H1 (cell line): ENCODE data around the gene RELA. TPM values are rescaled to one million over a fixed set of nuclear protein-coding genes. Genes with fewer than 3 reads are reported as not detected.

Experiments used
- KDM1A ChIP-seq: fragments of 200-600, 300-600 bp; sonication (generic); IDR thresholded peaks from 2 replicates; pipeline ENCODE4 v1.7.1; 2016; ENCODE audit warnings: mild to moderate bottlenecking, low read length, borderline replicate concordance
- KDM5A ChIP-seq: fragments of 200-600 bp; IDR thresholded peaks from 2 replicates; pipeline ENCODE4 v1.7.1; 2012; ENCODE audit warnings: mild to moderate bottlenecking, low read length, inconsistent platforms, mixed read lengths
- RNF2 ChIP-seq: fragments of 200-900, 300-1000 bp; sonication (generic); IDR thresholded peaks from 2 replicates; pipeline ENCODE4 v1.7.1; 2016; ENCODE audit warnings: borderline replicate concordance, low read depth, mild to moderate bottlenecking, antibody characterized with exemption, low read length; ENCODE audit not compliant: poor library complexity, severe bottlenecking; ENCODE audit errors: missing control alignments
- SIRT6 ChIP-seq: IDR thresholded peaks from one replicate; pipeline ENCODE4 v1.7.1; 2012; ENCODE audit warnings: low read length, inconsistent platforms
- polyA plus RNA-seq, 7 experiments: library from polyadenylated mRNA; depleted of rRNA in 3 of 7; stranded (reverse) in 5 of 7; unstranded in 2 of 7; fragments of >200 nt in 5 of 7; fragments of 200-250 nt in 2 of 7; gene quantifications; 1 replicate in 5 of 7; 2 replicates in 1 of 7; 4 replicates in 1 of 7; pipeline versions ENCODE4 v1.2.1 to v1.2.3, GENCODE V29; 2011 to 2013; ENCODE audit warnings: missing spikeins in 2 of 7, mixed read lengths in 2 of 7
- total RNA-seq: library from RNA; stranded (reverse); fragmentation: NEBNext Ultra II Directional; extraction: Animal tissue kit (Norgen Biotek cat#: 25700); gene quantifications from 2 replicates; pipeline ENCODE4 v1.2.1, GENCODE V29; 2021
- TF ChIP-seq, protein P1 (sequence below): IDR thresholded peaks from 2 replicates; pipeline ENCODE4 v1.6.1; 2011; ENCODE audit warnings: low read length, improper control_type of control experiment
- TF ChIP-seq, protein P2 (sequence below): fragments of 300-600 bp; sonication (generic); IDR thresholded peaks from 2 replicates; pipeline ENCODE4 v1.7.1; 2012; ENCODE audit warnings: low read length, moderate library complexity, mild to moderate bottlenecking, inconsistent platforms; ENCODE audit not compliant: insufficient replicate concordance

Gene RELA
- total and polyA plus RNA-seq, 2 of the 8 experiments (the other 6 are each of a cell fraction or from before 2014, with no cell fraction given), result 21.9 to 27.5 TPM

DNA sequence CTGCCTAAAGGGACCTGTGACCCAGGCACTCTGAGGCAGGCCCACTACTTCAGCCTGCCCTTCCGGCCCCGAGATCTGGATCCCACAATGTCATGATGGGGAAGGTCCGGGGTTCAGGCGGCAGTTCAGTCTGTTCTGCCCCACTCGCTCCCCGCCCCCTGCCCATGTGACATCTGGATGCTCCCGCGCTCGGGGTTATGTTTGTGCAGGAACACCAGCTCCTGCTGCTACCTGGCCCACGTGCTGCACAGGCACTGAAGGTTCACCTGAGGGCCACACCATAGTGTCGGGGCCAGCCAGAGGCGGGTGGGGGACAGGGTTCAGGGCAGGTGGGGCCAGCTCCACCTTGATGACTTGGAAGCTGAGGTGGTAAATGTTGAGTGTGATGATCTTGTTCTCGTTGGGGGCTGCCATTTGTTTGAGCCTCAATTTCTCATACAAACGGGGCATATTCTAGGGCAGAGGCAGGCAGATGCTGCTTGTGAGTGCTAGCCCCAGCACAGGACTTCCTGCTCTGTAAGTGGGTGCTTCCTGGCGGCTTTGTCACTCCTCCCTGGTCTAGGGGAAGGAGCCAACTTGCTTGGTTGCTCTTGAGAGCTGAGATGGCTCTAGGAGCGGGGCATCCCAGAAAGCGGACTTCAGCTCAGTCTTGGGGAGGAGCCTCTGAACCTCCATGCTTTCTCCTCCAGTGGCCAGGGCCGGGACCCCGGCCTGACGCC lies 29.2 kb downstream of the RELA start (continued):
- TF ChIP-seq SIRT6 (no peak), KDM1A (no peak), KDM5A (no peak), RNF2 (no peak)
- TF ChIP-seq, protein P1, sequence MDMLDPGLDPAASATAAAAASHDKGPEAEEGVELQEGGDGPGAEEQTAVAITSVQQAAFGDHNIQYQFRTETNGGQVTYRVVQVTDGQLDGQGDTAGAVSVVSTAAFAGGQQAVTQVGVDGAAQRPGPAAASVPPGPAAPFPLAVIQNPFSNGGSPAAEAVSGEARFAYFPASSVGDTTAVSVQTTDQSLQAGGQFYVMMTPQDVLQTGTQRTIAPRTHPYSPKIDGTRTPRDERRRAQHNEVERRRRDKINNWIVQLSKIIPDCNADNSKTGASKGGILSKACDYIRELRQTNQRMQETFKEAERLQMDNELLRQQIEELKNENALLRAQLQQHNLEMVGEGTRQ, result no peak
- TF ChIP-seq, protein P2, sequence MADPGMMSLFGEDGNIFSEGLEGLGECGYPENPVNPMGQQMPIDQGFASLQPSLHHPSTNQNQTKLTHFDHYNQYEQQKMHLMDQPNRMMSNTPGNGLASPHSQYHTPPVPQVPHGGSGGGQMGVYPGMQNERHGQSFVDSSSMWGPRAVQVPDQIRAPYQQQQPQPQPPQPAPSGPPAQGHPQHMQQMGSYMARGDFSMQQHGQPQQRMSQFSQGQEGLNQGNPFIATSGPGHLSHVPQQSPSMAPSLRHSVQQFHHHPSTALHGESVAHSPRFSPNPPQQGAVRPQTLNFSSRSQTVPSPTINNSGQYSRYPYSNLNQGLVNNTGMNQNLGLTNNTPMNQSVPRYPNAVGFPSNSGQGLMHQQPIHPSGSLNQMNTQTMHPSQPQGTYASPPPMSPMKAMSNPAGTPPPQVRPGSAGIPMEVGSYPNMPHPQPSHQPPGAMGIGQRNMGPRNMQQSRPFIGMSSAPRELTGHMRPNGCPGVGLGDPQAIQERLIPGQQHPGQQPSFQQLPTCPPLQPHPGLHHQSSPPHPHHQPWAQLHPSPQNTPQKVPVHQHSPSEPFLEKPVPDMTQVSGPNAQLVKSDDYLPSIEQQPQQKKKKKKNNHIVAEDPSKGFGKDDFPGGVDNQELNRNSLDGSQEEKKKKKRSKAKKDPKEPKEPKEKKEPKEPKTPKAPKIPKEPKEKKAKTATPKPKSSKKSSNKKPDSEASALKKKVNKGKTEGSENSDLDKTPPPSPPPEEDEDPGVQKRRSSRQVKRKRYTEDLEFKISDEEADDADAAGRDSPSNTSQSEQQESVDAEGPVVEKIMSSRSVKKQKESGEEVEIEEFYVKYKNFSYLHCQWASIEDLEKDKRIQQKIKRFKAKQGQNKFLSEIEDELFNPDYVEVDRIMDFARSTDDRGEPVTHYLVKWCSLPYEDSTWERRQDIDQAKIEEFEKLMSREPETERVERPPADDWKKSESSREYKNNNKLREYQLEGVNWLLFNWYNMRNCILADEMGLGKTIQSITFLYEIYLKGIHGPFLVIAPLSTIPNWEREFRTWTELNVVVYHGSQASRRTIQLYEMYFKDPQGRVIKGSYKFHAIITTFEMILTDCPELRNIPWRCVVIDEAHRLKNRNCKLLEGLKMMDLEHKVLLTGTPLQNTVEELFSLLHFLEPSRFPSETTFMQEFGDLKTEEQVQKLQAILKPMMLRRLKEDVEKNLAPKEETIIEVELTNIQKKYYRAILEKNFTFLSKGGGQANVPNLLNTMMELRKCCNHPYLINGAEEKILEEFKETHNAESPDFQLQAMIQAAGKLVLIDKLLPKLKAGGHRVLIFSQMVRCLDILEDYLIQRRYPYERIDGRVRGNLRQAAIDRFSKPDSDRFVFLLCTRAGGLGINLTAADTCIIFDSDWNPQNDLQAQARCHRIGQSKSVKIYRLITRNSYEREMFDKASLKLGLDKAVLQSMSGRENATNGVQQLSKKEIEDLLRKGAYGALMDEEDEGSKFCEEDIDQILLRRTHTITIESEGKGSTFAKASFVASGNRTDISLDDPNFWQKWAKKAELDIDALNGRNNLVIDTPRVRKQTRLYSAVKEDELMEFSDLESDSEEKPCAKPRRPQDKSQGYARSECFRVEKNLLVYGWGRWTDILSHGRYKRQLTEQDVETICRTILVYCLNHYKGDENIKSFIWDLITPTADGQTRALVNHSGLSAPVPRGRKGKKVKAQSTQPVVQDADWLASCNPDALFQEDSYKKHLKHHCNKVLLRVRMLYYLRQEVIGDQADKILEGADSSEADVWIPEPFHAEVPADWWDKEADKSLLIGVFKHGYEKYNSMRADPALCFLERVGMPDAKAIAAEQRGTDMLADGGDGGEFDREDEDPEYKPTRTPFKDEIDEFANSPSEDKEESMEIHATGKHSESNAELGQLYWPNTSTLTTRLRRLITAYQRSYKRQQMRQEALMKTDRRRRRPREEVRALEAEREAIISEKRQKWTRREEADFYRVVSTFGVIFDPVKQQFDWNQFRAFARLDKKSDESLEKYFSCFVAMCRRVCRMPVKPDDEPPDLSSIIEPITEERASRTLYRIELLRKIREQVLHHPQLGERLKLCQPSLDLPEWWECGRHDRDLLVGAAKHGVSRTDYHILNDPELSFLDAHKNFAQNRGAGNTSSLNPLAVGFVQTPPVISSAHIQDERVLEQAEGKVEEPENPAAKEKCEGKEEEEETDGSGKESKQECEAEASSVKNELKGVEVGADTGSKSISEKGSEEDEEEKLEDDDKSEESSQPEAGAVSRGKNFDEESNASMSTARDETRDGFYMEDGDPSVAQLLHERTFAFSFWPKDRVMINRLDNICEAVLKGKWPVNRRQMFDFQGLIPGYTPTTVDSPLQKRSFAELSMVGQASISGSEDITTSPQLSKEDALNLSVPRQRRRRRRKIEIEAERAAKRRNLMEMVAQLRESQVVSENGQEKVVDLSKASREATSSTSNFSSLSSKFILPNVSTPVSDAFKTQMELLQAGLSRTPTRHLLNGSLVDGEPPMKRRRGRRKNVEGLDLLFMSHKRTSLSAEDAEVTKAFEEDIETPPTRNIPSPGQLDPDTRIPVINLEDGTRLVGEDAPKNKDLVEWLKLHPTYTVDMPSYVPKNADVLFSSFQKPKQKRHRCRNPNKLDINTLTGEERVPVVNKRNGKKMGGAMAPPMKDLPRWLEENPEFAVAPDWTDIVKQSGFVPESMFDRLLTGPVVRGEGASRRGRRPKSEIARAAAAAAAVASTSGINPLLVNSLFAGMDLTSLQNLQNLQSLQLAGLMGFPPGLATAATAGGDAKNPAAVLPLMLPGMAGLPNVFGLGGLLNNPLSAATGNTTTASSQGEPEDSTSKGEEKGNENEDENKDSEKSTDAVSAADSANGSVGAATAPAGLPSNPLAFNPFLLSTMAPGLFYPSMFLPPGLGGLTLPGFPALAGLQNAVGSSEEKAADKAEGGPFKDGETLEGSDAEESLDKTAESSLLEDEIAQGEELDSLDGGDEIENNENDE, result no peak
